Smooth muscle cell (in vitro differentiated cells): ENCODE data around the gene FLT4. TPM values are rescaled to one million over a fixed set of nuclear protein-coding genes. Genes with fewer than 3 reads are reported as not detected.

Source experiments
- DNase-seq: peaks from one replicate; lab custom pipeline; 2025; ENCODE audit not compliant: unreplicated experiment; lab: John Stamatoyannopoulos, UW
- H2AFZ ChIP-seq: fragments of 200-600 bp; sonication (generic); 2 replicates; pipeline ENCODE4 v1.6.0; 2016; ENCODE audit warnings: antibody characterized with exemption, low read depth, mild to moderate bottlenecking
- H3F3A ChIP-seq: fragments of 200-600 bp; sonication (generic); 2 replicates; pipeline ENCODE4 v1.6.0; 2017; ENCODE audit warnings: antibody characterized with exemption, low read depth
- H3K27ac ChIP-seq: fragments of 200-600 bp; sonication (generic); 2 replicates; pipeline ENCODE4 v1.5.1; 2016; ENCODE audit warnings: low read depth, mild to moderate bottlenecking
- H3K27me3 ChIP-seq: fragments of 200-600 bp; sonication (generic); 2 replicates; pipeline ENCODE4 v1.6.1; 2016; ENCODE audit warnings: low read depth, mild to moderate bottlenecking
- H3K36me3 ChIP-seq: fragments of 200-600 bp; sonication (generic); 2 replicates; pipeline ENCODE4 v1.5.1; 2016; ENCODE audit warnings: low read depth
- H3K4me1 ChIP-seq: fragments of 200-600 bp; sonication (generic); 2 replicates; pipeline ENCODE4 v1.5.1; 2016; ENCODE audit warnings: low read depth
- H3K4me2 ChIP-seq: fragments of 200-600 bp; sonication (generic); 2 replicates; pipeline ENCODE4 v1.6.0; 2016; ENCODE audit warnings: mild to moderate bottlenecking
- H3K4me3 ChIP-seq: fragments of 200-600 bp; sonication (generic); 2 replicates; pipeline ENCODE4 v1.5.1; 2016; ENCODE audit warnings: mild to moderate bottlenecking
- H3K79me2 ChIP-seq: fragments of 200-600 bp; sonication (generic); 2 replicates; pipeline ENCODE4 v1.6.0; 2016; ENCODE audit warnings: low read depth, mild to moderate bottlenecking
- H3K9ac ChIP-seq: fragments of 200-600 bp; sonication (generic); 2 replicates; pipeline ENCODE4 v1.6.0; 2016; ENCODE audit warnings: low read depth
- H3K9me3 ChIP-seq: fragments of 200-600 bp; sonication (generic); replicated peaks from 2 replicates; pipeline ENCODE4 v1.5.1; 2016; ENCODE audit warnings: low read depth
- H4K20me1 ChIP-seq: fragments of 200-600 bp; sonication (generic); 2 replicates; pipeline ENCODE4 v1.6.0; 2016; ENCODE audit warnings: low read depth
- WGBS: methylation state at CpG from one replicate; pipeline ENCODE4 v1.1.7; 2016; ENCODE audit warnings: low lambda C conversion rate; 5-methylcytosine and 5-hydroxymethylcytosine counted together
- polyA plus RNA-seq: library from polyadenylated mRNA; unstranded; fragments of >200 nt; fragmentation: Nextera tagmentation; extraction: Ambion mirVana; gene quantifications from 2 replicates; pipeline ENCODE4 v1.2.1, GENCODE V29; 2016
- total RNA-seq: library from RNA; depleted of rRNA; stranded (reverse); fragments of >200 nt; gene quantifications from 2 replicates; pipeline ENCODE4 v1.2.3, GENCODE V29; 2014
- TF ChIP-seq, protein P1 (sequence below): fragments of 200-600 bp; sonication (generic); IDR thresholded peaks from 2 replicates; pipeline ENCODE4 v1.5.1; 2017; ENCODE audit warnings: borderline replicate concordance, mild to moderate bottlenecking, antibody characterized with exemption; ENCODE audit not compliant: insufficient read depth, poor library complexity, severe bottlenecking

The FLT4 gene
- total and polyA plus RNA-seq, 2 experiments from 2014 or later: not detected

DNA sequence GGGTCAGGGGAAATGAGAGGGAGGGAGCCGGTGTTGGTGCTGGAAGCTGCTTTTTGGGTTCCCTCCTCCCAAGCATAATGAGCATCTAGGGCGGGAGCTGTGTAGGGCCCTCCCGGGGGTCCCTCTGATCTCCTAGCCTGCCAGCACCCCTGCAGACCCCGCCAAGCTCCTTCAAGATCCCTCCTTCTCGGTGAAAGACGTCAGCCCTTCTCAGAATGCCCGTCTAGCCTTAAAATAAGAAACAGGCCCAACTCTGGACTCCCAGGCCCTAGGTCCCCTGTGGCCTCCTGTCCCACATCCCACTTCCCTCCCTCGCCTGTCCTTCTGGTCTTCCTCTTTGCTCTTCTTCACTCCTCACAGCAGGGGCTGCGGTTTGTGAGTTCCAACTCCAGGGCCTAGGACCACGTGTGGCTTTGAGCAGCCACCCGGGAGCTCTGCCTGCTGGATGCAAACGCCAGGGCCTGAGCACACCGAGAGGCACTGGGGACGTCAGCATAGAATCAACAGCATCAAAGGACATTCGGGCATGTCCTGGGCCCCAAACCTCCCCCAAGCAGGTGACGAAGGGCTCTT lies 49.3 kb downstream of the FLT4 start:
- TF ChIP-seq, protein P1, sequence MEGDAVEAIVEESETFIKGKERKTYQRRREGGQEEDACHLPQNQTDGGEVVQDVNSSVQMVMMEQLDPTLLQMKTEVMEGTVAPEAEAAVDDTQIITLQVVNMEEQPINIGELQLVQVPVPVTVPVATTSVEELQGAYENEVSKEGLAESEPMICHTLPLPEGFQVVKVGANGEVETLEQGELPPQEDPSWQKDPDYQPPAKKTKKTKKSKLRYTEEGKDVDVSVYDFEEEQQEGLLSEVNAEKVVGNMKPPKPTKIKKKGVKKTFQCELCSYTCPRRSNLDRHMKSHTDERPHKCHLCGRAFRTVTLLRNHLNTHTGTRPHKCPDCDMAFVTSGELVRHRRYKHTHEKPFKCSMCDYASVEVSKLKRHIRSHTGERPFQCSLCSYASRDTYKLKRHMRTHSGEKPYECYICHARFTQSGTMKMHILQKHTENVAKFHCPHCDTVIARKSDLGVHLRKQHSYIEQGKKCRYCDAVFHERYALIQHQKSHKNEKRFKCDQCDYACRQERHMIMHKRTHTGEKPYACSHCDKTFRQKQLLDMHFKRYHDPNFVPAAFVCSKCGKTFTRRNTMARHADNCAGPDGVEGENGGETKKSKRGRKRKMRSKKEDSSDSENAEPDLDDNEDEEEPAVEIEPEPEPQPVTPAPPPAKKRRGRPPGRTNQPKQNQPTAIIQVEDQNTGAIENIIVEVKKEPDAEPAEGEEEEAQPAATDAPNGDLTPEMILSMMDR: no peak
- Histone ChIP-seq H3K9ac (no peak overlapping the region), H3K4me1 (no peaks in the 10 kb centered on the region), H2AFZ (no peak overlapping the region), H3K79me2 (no peaks in the 10 kb centered on the region), H3F3A (no peaks in the 10 kb centered on the region), H3K27me3 (no peaks in the 10 kb centered on the region), H4K20me1 (no peaks in the 10 kb centered on the region), H3K27ac (no peak overlapping the region), H3K9me3 (no peaks in the 10 kb centered on the region), H3K4me2 (no peak overlapping the region), H3K4me3 (no peak overlapping the region), H3K36me3 (no peaks in the 10 kb centered on the region)
- WGBS: 90% methylated on average over 16 of the region's 16 CpGs
- no peak for DNase-seq

DNA sequence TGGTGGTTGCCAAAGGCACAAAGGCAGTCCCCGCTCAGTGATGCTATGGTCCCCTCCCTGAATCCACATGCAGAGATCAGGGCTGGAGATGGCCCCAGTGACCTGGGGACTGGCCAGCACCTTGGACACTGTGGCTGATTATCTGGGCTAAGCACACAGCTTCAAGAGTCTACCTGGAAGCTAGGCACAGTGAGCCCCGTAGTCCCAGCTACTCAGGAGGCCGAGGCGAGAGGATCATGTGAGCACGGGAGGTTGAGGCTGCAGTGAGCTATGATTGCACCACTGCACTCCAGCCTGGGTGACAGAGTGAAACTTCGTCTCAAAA lies 49.8 kb downstream of the FLT4 start:
- WGBS: 98% methylated on average over 6 of the region's 6 CpGs

DNA sequence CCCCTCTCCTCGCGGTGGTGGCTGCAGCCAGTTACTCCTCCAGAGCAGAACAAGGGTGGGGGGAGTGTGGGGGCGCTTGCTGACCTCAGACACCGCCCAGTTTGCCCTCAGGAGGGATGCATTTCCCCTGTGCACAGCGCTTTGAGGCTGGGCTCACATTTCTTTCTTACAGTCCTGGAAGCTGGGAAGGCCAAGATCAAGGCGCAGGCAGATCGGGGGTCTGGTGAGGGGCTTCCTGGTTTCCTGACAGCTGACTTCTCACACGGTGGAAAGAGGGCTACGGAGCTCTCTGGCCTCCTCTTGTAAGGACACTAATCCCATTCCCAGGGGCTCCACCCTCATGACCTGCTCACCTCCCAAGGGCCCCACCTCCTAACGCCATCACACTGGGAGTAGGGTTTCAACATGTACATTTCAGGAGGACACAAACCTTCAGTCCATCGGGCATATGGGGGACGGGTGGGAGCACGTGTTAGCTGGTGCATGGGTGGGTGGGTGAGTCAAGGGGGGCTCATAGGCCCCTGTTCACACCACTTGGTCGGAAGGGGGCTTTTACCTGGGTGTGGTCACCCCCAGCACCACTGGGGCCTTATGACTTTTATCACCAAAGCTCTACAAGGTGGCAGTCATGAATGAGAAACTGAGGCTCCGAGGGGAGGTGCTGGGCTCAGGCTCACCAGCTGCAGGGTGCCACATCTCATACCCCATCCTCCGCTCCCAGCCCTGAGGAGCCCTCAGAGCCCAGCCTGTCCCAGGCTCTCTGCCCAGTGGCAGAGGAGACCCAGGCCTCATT lies 50.4 kb downstream of the FLT4 start:
- no peak overlapping the region for H2AFZ ChIP-seq
- H3K79me2 ChIP-seq: no peaks in the 10 kb centered on the region
- no peak overlapping the region for H3K4me2 ChIP-seq
- H3K4me1 ChIP-seq: no peaks in the 10 kb centered on the region
- WGBS: 90% methylated on average over 16 of the region's 16 CpGs
- no peak for DNase-seq
- no peaks in the 10 kb centered on the region for H4K20me1 ChIP-seq
- H3K9me3 ChIP-seq: no peaks in the 10 kb centered on the region
- H3K27me3 ChIP-seq: no peaks in the 10 kb centered on the region
- TF ChIP-seq, protein P1: no peak
- H3K36me3 ChIP-seq: no peaks in the 10 kb centered on the region
- H3K27ac ChIP-seq: no peak overlapping the region
- H3K9ac ChIP-seq: no peak overlapping the region
- no peaks in the 10 kb centered on the region for H3F3A ChIP-seq
- H3K4me3 ChIP-seq: no peak overlapping the region

More for the DNA sequence above, 49.8 kb downstream of the FLT4 start:
- H3K27me3 ChIP-seq: no peaks in the 10 kb centered on the region
- H3K79me2 ChIP-seq: no peaks in the 10 kb centered on the region
- H3K9me3 ChIP-seq: no peaks in the 10 kb centered on the region
- no peaks in the 10 kb centered on the region for H4K20me1 ChIP-seq
- H3K4me2 ChIP-seq: no peak overlapping the region
- H3K4me1 ChIP-seq: no peaks in the 10 kb centered on the region
- H3K27ac ChIP-seq: no peak overlapping the region
- no peak overlapping the region for H3K9ac ChIP-seq
- no peaks in the 10 kb centered on the region for H3K36me3 ChIP-seq
- H2AFZ ChIP-seq: no peak overlapping the region
- H3F3A ChIP-seq: no peaks in the 10 kb centered on the region
- DNase-seq: no peak
- TF ChIP-seq, protein P1: no peak
- H3K4me3 ChIP-seq: no peak overlapping the region

DNA sequence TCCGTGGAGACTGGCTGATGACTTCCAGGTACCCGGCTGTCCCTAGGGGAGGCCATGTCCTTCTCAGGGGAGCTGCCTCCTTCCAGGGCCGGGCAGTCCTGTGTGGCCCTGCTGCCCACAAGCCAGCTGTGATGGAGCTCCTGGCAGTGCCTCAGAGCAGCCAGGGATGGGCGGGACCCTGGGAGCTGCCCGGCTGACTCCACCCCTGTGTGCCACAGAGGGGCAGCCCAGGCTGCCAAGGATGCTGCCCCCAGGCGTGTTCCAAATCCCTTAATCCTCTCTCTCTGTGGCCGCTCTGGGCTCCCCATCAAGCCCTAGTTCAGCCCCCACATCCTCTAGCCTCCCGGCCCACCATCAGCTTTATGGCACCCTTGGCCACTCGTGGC lies 51.1 kb downstream of the FLT4 start:
- no peaks in the 10 kb centered on the region for H3F3A ChIP-seq
- no peak overlapping the region for H3K27ac ChIP-seq
- H3K4me2 ChIP-seq: no peak overlapping the region
- H3K79me2 ChIP-seq: no peaks in the 10 kb centered on the region
- no peaks in the 10 kb centered on the region for H3K9me3 ChIP-seq
- TF ChIP-seq, protein P1: no peak
- no peaks in the 10 kb centered on the region for H4K20me1 ChIP-seq
- DNase-seq: no peak
- WGBS: 89% methylated on average over 9 of the region's 9 CpGs
- no peak overlapping the region for H3K9ac ChIP-seq
- no peak overlapping the region for H3K4me3 ChIP-seq
- H3K4me1 ChIP-seq: no peaks in the 10 kb centered on the region
- H3K36me3 ChIP-seq: no peaks in the 10 kb centered on the region
- H3K27me3 ChIP-seq: peaks cover 3% of the 10 kb centered on the region
- H2AFZ ChIP-seq: no peak overlapping the region
